Osteocyte (in vitro differentiated cells): ENCODE data around the gene SLC6A12. TPM values are rescaled to one million over a fixed set of nuclear protein-coding genes. Genes with fewer than 3 reads are reported as not detected.

Experiments
- DNase-seq: peaks from one replicate; pipeline ENCODE4 v3.0.0; 2021; ENCODE audit warnings: mixed read lengths; ENCODE audit not compliant: unreplicated experiment; ENCODE audit errors: extremely low spot score
- H3K27ac Mint-ChIP-seq: one replicate; pipeline ENCODE4 v1.8.0; 2021; ENCODE audit warnings: mild to moderate bottlenecking, mixed read lengths; ENCODE audit not compliant: unreplicated experiment
- H3K27me3 Mint-ChIP-seq: one replicate; pipeline ENCODE4 v1.8.0; 2021; ENCODE audit warnings: mixed read lengths; ENCODE audit not compliant: unreplicated experiment
- H3K36me3 Mint-ChIP-seq: one replicate; pipeline ENCODE4 v1.8.0; 2021; ENCODE audit warnings: mixed read lengths; ENCODE audit not compliant: unreplicated experiment
- H3K4me1 Mint-ChIP-seq: one replicate; pipeline ENCODE4 v1.8.0; 2021; ENCODE audit warnings: mixed read lengths; ENCODE audit not compliant: unreplicated experiment
- H3K4me3 Mint-ChIP-seq: one replicate; pipeline ENCODE4 v1.8.0; 2021; ENCODE audit warnings: mild to moderate bottlenecking, moderate library complexity, mixed read lengths; ENCODE audit not compliant: unreplicated experiment
- H3K9me3 Mint-ChIP-seq: one replicate; pipeline ENCODE4 v1.8.0; 2021; ENCODE audit warnings: mixed read lengths; ENCODE audit not compliant: unreplicated experiment
- total RNA-seq: library from RNA; stranded (reverse); gene quantifications from 2 replicates; pipeline ENCODE4 v1.2.1, GENCODE V29; 2021
- TF ChIP-seq, protein P1 (sequence below): fragments of 200-600 bp; sonication (generic); IDR thresholded peaks from 2 replicates; pipeline ENCODE4 v1.5.0; 2021; ENCODE audit warnings: antibody characterized with exemption, mild to moderate bottlenecking, moderate library complexity

The SLC6A12 gene
- total RNA-seq, 1 donor from 2014 or later, result not detected

GRCh38 chr12:182381-182892 is 31.5 kb downstream of the SLC6A12 start:
- TF ChIP-seq, protein P1, sequence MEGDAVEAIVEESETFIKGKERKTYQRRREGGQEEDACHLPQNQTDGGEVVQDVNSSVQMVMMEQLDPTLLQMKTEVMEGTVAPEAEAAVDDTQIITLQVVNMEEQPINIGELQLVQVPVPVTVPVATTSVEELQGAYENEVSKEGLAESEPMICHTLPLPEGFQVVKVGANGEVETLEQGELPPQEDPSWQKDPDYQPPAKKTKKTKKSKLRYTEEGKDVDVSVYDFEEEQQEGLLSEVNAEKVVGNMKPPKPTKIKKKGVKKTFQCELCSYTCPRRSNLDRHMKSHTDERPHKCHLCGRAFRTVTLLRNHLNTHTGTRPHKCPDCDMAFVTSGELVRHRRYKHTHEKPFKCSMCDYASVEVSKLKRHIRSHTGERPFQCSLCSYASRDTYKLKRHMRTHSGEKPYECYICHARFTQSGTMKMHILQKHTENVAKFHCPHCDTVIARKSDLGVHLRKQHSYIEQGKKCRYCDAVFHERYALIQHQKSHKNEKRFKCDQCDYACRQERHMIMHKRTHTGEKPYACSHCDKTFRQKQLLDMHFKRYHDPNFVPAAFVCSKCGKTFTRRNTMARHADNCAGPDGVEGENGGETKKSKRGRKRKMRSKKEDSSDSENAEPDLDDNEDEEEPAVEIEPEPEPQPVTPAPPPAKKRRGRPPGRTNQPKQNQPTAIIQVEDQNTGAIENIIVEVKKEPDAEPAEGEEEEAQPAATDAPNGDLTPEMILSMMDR, result no peak
- no peaks in the 10 kb centered on the region for H3K27me3 Mint-ChIP-seq
- H3K27ac Mint-ChIP-seq, result no peak overlapping the region
- peaks cover 22% of the 10 kb centered on the region for H3K4me1 Mint-ChIP-seq
- no peak for DNase-seq
- no peak overlapping the region for H3K4me3 Mint-ChIP-seq
- no peaks in the 10 kb centered on the region for H3K9me3 Mint-ChIP-seq
- no peaks in the 10 kb centered on the region for H3K36me3 Mint-ChIP-seq

DNA sequence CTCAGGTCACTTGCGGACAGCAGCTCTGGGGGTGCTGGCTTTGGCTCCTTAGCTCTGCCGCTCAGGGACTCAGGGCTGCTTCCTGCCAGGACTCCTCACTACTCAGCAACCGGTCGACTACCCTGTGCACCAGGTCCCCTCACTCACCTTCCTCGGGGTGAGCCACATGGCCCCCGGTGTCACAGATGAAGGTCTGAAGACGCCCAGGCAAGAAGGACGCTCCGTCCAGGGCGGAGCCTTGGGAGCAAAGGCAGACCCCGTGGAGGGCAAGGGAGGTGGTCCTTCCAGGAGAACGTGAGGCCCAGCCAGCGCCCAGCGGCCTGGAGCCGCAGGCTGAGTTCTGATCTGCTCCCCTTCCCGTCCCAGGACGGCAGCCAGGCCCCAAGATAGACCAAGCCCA is 32.0 kb downstream of the SLC6A12 start:
- H3K4me1 Mint-ChIP-seq, result peaks cover 23% of the 10 kb centered on the region
- H3K4me3 Mint-ChIP-seq, result no peak overlapping the region
- H3K9me3 Mint-ChIP-seq, result no peaks in the 10 kb centered on the region
- DNase-seq, result no peak
- TF ChIP-seq, protein P1, result no peak
- no peaks in the 10 kb centered on the region for H3K27me3 Mint-ChIP-seq
- no peaks in the 10 kb centered on the region for H3K36me3 Mint-ChIP-seq
- no peak overlapping the region for H3K27ac Mint-ChIP-seq

GRCh38 chr12:180445-180844 is 33.5 kb downstream of the SLC6A12 start:
- Mint-ChIP-seq H3K27me3 (no peaks in the 10 kb centered on the region), H3K36me3 (no peaks in the 10 kb centered on the region), H3K9me3 (no peaks in the 10 kb centered on the region), H3K27ac (no peak overlapping the region), H3K4me3 (no peak overlapping the region), H3K4me1 (peaks cover 28% of the 10 kb centered on the region)
- no peak for DNase-seq
- TF ChIP-seq, protein P1, result no peak

DNA sequence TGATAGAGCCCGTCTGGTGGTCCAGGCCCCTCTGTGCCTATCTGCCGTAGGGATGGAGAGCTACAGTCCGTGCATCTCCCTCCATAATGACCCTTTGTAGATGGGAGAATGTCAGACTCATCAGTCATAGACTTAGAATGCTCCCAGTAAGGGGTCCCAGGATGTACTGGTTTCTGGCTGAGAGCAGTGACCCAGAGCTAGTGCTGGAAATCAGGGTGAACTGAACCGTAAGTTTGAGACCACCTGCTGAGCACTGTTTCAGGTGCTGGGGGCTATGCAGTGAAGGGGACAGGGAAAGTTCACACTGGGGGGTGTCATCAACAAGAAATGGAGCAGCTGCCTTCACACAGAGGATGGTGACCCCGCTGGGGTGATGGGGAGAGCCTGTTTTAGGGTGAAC is 34.1 kb downstream of the SLC6A12 start:
- Mint-ChIP-seq H3K4me3 (no peak overlapping the region), H3K36me3 (no peaks in the 10 kb centered on the region), H3K4me1 (peaks cover 32% of the 10 kb centered on the region), H3K27me3 (no peaks in the 10 kb centered on the region), H3K27ac (no peak overlapping the region), H3K9me3 (no peaks in the 10 kb centered on the region)
- DNase-seq, result no peak
- TF ChIP-seq, protein P1, result no peak

GRCh38 chr12:179131-179884 is 34.6 kb downstream of the SLC6A12 start:
- no peak for DNase-seq
- TF ChIP-seq, protein P1, result no peak
- H3K4me1 Mint-ChIP-seq, result peaks cover 32% of the 10 kb centered on the region
- H3K9me3 Mint-ChIP-seq, result no peaks in the 10 kb centered on the region
- H3K4me3 Mint-ChIP-seq, result no peak overlapping the region
- H3K36me3 Mint-ChIP-seq, result no peaks in the 10 kb centered on the region
- H3K27me3 Mint-ChIP-seq, result no peaks in the 10 kb centered on the region
- H3K27ac Mint-ChIP-seq, result no peak overlapping the region
